Natural killer cell (primary cell): ENCODE measurements around the gene ZEB2. TPM values are rescaled to one million over a fixed set of nuclear protein-coding genes. Genes with fewer than 3 reads are reported as not detected.

ENCODE experiments used
- ATAC-seq, 3 donors: fragments of 150-1000 bp in 2 of 3; fragments of 200-7000 bp in 1 of 3; cut with Tn5 transposase; 1 replicate in 1 of 3; 2 replicates in 2 of 3; pipeline ENCODE4 v1.10.0; 2021; ENCODE audit warnings: mild to moderate bottlenecking in 2 of 3, moderate library complexity in 2 of 3
- DNase-seq, 2 donors: peaks; one replicate each; pipeline versions ENCODE4 v3.0.0 to v3.0.0-alpha.2; 2013 to 2021; ENCODE audit warnings: mixed read lengths in 1 of 2
- H3K27ac ChIP-seq: one replicate; pipeline ENCODE4 v1.5.1; 2013; ENCODE audit warnings: mild to moderate bottlenecking, low read length
- H3K27me3 ChIP-seq: one replicate; pipeline ENCODE4 v1.6.1; 2013; ENCODE audit warnings: low read length; ENCODE audit not compliant: control insufficient read depth, insufficient read depth
- H3K36me3 ChIP-seq: one replicate; pipeline ENCODE4 v1.6.1; 2013; ENCODE audit warnings: low read length; ENCODE audit not compliant: control insufficient read depth, insufficient read depth
- H3K4me1 ChIP-seq: one replicate; pipeline ENCODE4 v1.6.1; 2013; ENCODE audit warnings: low read length; ENCODE audit not compliant: control insufficient read depth, insufficient read depth
- H3K4me3 ChIP-seq: one replicate; pipeline ENCODE4 v1.5.1; 2013; ENCODE audit warnings: low read length
- H3K9me3 ChIP-seq: one replicate; pipeline ENCODE4 v1.6.1; 2013; ENCODE audit warnings: low read length; ENCODE audit not compliant: control insufficient read depth, insufficient read depth
- H3K27ac Mint-ChIP-seq, 2 donors: one replicate each; pipeline ENCODE4 v1.8.0; 2022; ENCODE audit warnings: mild to moderate bottlenecking in 2 of 2, mixed read lengths in 2 of 2, moderate library complexity in 1 of 2
- H3K27me3 Mint-ChIP-seq, 2 donors: one replicate each; pipeline ENCODE4 v1.8.0; 2022; ENCODE audit warnings: low read depth in 2 of 2, mixed read lengths in 2 of 2
- H3K36me3 Mint-ChIP-seq: one replicate; pipeline ENCODE4 v1.8.0; 2022; ENCODE audit warnings: mixed read lengths
- H3K4me1 Mint-ChIP-seq, 2 donors: one replicate each; pipeline ENCODE4 v1.8.0; 2022; ENCODE audit warnings: mixed read lengths in 2 of 2
- H3K4me3 Mint-ChIP-seq: one replicate; pipeline ENCODE4 v1.8.0; 2022; ENCODE audit warnings: mild to moderate bottlenecking, moderate library complexity, mixed read lengths
- H3K9me3 Mint-ChIP-seq, 2 donors: one replicate each; pipeline ENCODE4 v1.8.0; 2022; ENCODE audit warnings: mixed read lengths in 2 of 2
- WGBS: methylation state at CpG from one replicate; pipeline ENCODE4 v1.1.7; 2013; ENCODE audit warnings: missing lambda C conversion rate; ENCODE audit not compliant: insufficient coverage; 5-methylcytosine and 5-hydroxymethylcytosine counted together
- intact Hi-C: fragments of 100-400 bp; cut with micrococcal nuclease; formaldehyde crosslinking; loops from one replicate; pipeline ENCODE4 v1.14.2; 2022
- total RNA-seq, 4 donors: library from RNA; stranded (reverse); fragments of 120-200 nt in 1 of 4; gene quantifications; one replicate each; pipeline versions ENCODE4 v1.2.3 to v1.2.4, GENCODE V29; 2013 to 2022
- TF ChIP-seq, protein P1 (sequence below): fragments of 200-600 bp; IDR thresholded peaks from one replicate; pipeline ENCODE4 v1.8.0; 2022; ENCODE audit warnings: antibody characterized with exemption

Gene ZEB2
- total RNA-seq, 3 donors from 2014 or later (not counting 1 experiment from before 2014, with no cell fraction given): 718 to 1,143 (median 944) TPM

- H3K9me3 Mint-ChIP-seq: no peaks in the 10 kb centered on the region
These were observed 40.3 kb upstream of the ZEB2 start for GRCh38 chr2:144560251-144560650.

DNA sequence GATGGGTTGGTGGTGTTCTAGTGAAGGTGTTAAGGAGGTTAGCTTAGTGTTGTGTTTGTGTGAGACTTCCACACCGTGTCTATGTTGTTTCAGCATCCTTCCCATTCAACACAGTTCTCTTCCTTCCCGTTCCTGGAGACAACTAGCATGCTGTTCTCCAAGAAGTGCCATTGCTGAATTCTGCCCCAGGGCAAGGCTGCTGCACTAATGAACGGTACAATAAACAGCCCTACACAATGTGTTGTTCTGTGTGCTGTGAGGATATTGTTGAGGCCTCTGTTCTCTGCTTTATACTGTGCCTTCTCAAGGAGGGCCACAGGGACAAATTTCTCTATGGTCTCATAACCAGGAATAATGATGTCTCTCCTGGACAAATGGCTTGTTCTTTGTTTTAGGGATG, 39.8 kb upstream of the ZEB2 start:
- H3K27ac ChIP-seq: no peak overlapping the region
- Mint-ChIP-seq H3K9me3 (no peaks in the 10 kb centered on the region), H3K36me3 (no peaks in the 10 kb centered on the region), H3K4me1 (peaks cover 0 to 9% of the 10 kb centered on the region in 2 donors), H3K27ac (no peak overlapping the region), H3K27me3 (no peaks in the 10 kb centered on the region), H3K4me3 (no peak overlapping the region)
- H3K9me3 ChIP-seq: no peaks in the 10 kb centered on the region
- TF ChIP-seq, protein P1, sequence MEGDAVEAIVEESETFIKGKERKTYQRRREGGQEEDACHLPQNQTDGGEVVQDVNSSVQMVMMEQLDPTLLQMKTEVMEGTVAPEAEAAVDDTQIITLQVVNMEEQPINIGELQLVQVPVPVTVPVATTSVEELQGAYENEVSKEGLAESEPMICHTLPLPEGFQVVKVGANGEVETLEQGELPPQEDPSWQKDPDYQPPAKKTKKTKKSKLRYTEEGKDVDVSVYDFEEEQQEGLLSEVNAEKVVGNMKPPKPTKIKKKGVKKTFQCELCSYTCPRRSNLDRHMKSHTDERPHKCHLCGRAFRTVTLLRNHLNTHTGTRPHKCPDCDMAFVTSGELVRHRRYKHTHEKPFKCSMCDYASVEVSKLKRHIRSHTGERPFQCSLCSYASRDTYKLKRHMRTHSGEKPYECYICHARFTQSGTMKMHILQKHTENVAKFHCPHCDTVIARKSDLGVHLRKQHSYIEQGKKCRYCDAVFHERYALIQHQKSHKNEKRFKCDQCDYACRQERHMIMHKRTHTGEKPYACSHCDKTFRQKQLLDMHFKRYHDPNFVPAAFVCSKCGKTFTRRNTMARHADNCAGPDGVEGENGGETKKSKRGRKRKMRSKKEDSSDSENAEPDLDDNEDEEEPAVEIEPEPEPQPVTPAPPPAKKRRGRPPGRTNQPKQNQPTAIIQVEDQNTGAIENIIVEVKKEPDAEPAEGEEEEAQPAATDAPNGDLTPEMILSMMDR: no peak
- no peak for ATAC-seq
- no peak overlapping the region for H3K4me3 ChIP-seq
- DNase-seq: no peak
- no peaks in the 10 kb centered on the region for H3K36me3 ChIP-seq
- no peaks in the 10 kb centered on the region for H3K4me1 ChIP-seq
- 73% methylated on average over 3 of the region's 3 CpGs for WGBS
- H3K27me3 ChIP-seq: no peaks in the 10 kb centered on the region
- intact Hi-C loops: no loop called here

More at GRCh38 chr2:144560251-144560650, 40.3 kb upstream of the ZEB2 start:
- DNase-seq (no peak), ATAC-seq (no peak)
- Mint-ChIP-seq H3K27ac (no peak overlapping the region), H3K4me1 (peaks cover 0 to 9% of the 10 kb centered on the region in 2 donors), H3K27me3 (no peaks in the 10 kb centered on the region), H3K36me3 (no peaks in the 10 kb centered on the region), H3K4me3 (no peak overlapping the region)
- intact Hi-C loops: no loop called here
- no peak overlapping the region for H3K4me3 ChIP-seq
- no peaks in the 10 kb centered on the region for H3K27me3 ChIP-seq
- no peaks in the 10 kb centered on the region for H3K9me3 ChIP-seq
- no peaks in the 10 kb centered on the region for H3K36me3 ChIP-seq
- TF ChIP-seq, protein P1: no peak
- H3K27ac ChIP-seq: no peak overlapping the region
- WGBS: no CpG with 5 or more reads among the region's 1 CpG
- H3K4me1 ChIP-seq: no peaks in the 10 kb centered on the region

DNA sequence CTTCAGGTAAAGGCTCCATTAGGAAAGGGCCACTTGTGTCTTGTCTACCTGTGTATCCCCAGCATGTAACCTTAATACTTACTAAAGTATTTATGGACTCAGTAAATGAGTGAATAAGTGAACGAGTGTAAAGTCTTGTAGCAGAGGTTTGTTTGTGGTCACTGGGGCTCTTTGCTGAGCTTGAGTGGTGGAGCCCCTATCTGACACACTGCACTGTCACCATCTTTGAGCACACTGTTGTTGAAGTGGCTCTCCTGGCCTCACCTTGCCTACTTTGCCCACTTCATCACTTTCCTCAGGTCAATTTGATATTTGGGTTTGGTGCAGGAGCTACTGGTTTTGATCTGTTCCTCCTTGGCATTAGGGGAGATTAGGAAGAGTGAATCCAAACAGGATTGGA, 39.3 kb upstream of the ZEB2 start:
- no peak overlapping the region for H3K27ac ChIP-seq
- H3K36me3 Mint-ChIP-seq: no peaks in the 10 kb centered on the region
- DNase-seq (no peak), ATAC-seq (no peak)
- H3K4me1 Mint-ChIP-seq: peaks cover 0 to 9% of the 10 kb centered on the region in 2 donors
- no peaks in the 10 kb centered on the region for H3K27me3 Mint-ChIP-seq
- H3K4me1 ChIP-seq: no peaks in the 10 kb centered on the region
- H3K36me3 ChIP-seq: no peaks in the 10 kb centered on the region
- H3K27me3 ChIP-seq: no peaks in the 10 kb centered on the region
- no peak overlapping the region for H3K27ac Mint-ChIP-seq
- intact Hi-C loops: no loop called here
- no peak overlapping the region for H3K4me3 ChIP-seq
- TF ChIP-seq, protein P1: no peak
- H3K9me3 Mint-ChIP-seq: no peaks in the 10 kb centered on the region
- WGBS: 100% methylated on average over 1 of the region's 1 CpG
- no peak overlapping the region for H3K4me3 Mint-ChIP-seq
- no peaks in the 10 kb centered on the region for H3K9me3 ChIP-seq

DNA sequence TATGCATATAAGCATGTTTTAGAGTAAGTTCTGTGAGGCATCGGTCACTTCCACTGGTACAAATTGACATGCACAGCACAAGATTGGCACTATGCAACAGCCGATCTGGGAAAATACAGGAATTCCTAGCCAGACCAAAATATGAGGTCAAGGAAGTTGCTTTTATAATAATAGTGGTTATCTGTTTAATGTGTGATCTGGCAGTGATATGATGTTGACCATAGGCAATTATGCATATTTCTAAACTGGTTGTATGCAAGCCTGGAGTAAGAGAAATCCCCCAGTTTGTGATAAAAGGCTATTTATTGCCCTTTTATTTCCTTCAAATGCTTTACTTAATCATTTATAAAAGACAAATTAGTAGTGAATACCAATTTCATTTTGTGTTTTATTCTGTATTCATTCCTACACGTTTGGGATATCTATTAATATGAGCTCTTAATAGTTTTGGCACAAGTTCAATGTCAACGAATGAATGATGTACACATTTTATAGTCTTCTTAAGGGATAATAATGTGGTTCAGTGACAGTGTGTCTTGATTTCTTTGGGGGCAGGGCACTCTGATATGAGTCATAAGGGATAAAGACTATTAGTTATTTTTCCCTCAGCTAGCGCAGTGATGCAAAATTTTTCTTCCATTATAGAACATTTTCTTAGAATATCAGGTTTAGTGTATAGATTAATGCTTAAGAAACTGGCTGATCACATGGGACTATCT, 34.7 kb upstream of the ZEB2 start:
- H3K4me1 ChIP-seq: no peaks in the 10 kb centered on the region
- no peaks in the 10 kb centered on the region for H3K9me3 Mint-ChIP-seq
- ATAC-seq (no peak), DNase-seq (no peak)
- H3K27me3 ChIP-seq: no peaks in the 10 kb centered on the region
- no peaks in the 10 kb centered on the region for H3K27me3 Mint-ChIP-seq
- H3K9me3 ChIP-seq: no peaks in the 10 kb centered on the region
- no peaks in the 10 kb centered on the region for H3K36me3 Mint-ChIP-seq
- whole genome bisulfite sequencing: 99% methylated on average over 3 of the region's 5 CpGs
- H3K36me3 ChIP-seq: no peaks in the 10 kb centered on the region
- H3K4me1 Mint-ChIP-seq: peaks cover 0 to 6% of the 10 kb centered on the region in 2 donors
- no peak overlapping the region for H3K27ac ChIP-seq
- no peak overlapping the region for H3K4me3 ChIP-seq
- H3K4me3 Mint-ChIP-seq: no peak overlapping the region
- no peak overlapping the region for H3K27ac Mint-ChIP-seq
- TF ChIP-seq, protein P1: no peak
- intact Hi-C loops: no loop called here
